ENCODE measurements around the gene AGBL1.
"Not testable (repeated sequence)": the region's sequence is repeated elsewhere in the genome, so short reads cannot be mapped to it uniquely, and the experiment has no call there.

Gene AGBL1

GRCh38 chr15:86840996-86841395 lies 761.3 kb downstream of the AGBL1 start:
- no peak for FAIRE-seq

- no peak for FAIRE-seq
Measured at GRCh38 chr15:86842199-86842598, 762.5 kb downstream of the AGBL1 start.

GRCh38 chr15:86846036-86846435 lies 766.4 kb downstream of the AGBL1 start:
- no peak for FAIRE-seq

GRCh38 chr15:86849136-86849535 lies 769.5 kb downstream of the AGBL1 start:
- FAIRE-seq: no peak

DNA sequence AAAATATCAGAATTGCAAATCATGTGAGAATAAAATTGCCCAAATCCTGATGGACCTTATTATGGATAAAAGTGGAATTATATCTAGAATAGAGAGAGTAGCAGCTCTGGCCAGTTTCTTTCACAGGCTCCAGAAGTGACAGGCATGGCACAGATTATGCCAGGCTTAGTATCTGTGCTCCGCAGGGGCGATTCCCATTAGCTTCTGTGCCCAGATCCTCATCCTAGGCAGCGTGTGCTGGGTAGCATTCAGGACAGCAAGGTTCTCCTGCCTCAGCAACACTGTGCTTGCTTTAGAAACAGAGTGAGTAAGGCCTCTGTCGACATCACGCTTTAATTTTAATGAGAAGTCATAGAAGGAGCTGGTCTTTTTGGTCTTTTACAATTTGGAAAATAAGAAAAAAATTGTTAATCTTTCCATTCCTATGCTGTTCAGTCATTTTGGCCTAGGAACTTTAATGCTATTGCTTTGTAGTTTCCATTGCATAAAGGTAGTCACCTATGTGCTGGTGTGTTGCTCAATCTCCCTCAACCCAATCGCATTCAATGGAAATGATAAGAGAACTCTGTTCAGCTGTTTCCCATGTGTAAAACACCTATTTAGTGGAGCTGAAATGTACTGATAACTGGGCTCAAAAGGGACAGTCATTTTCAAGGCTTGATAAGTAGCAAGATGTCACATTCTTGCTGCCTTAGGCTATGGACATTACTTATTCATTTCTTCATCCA lies 770.1 kb downstream of the AGBL1 start:
- FAIRE-seq: no peak

GRCh38 chr15:86850939-86851338 lies 771.3 kb downstream of the AGBL1 start:
- FAIRE-seq: no peak

GRCh38 chr15:86852741-86853140 lies 773.1 kb downstream of the AGBL1 start:
- FAIRE-seq: no peak

- FAIRE-seq: no peak
Measured at GRCh38 chr15:86854176-86854575, 774.5 kb downstream of the AGBL1 start.

GRCh38 chr15:86855307-86856291 lies 775.9 kb downstream of the AGBL1 start:
- FAIRE-seq: no peak

GRCh38 chr15:86857701-86858100 lies 778.0 kb downstream of the AGBL1 start:
- no peak for FAIRE-seq

DNA sequence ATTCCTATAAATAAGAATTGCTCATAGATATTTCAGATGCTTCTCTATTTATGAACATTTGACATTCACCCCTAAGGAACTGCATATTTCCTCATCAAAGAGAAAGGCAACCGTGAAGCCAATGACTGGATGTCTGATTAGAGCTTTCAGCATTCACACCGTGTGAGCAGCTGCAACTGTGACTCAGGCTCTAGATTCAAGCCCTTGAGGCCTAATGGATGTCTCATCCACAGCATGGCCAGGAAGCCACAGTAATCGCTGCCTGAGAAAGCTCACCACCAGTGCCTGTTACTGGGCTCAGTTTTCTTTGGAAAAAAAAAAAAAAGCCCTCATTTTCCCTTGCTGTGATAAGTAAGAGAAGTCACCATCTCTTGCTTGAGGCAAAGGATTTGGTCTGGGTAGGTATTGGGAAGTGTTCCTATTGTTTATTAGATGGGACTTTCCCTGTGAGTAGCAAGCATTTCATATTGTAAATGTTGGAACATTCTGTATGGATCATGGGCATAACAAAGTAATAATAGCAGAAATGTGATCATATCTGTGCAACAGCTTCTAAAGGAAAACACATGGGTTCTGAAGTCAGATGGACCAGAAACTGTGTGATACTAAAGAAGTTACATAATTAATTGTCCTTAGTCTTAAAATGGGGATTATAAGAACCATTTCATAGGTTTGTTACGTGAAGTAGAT lies 783.7 kb downstream of the AGBL1 start:
- FAIRE-seq: no peak

DNA sequence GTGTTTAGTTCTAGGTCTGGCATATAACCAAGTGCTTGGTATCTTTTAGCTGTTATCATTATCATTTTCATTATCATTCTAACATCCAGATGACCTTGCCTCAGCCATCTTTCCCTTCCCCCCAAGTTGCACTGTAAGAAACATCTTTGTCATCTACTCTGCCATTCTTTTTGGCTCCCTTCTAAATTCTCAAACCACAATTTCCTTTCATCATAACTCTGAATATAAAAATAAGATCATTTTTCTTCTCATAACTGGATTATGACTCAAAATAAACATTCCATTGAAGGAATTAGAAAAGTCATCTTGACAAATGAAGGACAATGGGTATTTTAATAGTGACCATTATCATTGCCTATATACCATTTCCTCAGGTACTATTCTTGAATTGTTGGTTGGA lies 786.2 kb downstream of the AGBL1 start:
- FAIRE-seq: no peak

DNA sequence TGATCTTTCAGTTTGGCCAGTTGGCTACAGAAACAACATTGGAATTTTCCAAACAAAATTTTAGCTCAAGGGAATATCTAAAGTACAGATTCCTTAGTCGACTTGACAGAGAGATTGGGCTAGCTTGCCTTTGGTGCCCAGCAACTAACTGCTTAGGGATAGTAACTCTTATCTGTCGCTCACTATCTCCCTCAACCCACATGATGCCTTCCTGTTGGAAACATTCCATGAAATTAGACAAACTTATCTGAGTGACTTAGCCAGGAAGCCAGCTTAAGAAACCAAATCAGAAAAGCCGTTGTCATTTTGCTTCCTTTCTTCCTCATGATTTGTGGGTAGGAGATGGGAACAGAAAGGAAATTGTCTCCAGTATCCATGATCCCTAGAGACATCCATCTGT lies 791.2 kb downstream of the AGBL1 start:
- FAIRE-seq: no peak

DNA sequence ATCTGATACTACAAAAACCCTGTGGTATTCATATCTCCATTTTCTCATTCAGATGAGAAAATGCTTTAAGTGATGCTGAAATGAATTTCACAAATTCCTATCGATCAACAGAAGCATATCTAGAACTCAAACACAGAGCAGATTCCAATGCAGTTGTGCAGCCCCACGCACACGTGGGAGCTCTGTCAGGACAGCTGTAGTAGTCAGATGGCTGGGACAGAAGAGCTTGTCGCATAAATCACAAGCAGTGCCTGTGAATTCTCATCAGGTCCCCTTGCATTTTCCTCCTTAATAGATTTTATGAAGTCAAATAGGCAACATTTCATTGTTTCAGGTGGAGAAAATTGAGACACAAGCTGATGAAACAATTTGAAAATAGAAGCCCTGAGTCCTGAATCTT lies 792.3 kb downstream of the AGBL1 start:
- FAIRE-seq: no peak

- FAIRE-seq: no peak
Measured at GRCh38 chr15:86872782-86873181, 793.1 kb downstream of the AGBL1 start.

- no peak for FAIRE-seq
Measured at GRCh38 chr15:86875067-86875466, 795.4 kb downstream of the AGBL1 start.

DNA sequence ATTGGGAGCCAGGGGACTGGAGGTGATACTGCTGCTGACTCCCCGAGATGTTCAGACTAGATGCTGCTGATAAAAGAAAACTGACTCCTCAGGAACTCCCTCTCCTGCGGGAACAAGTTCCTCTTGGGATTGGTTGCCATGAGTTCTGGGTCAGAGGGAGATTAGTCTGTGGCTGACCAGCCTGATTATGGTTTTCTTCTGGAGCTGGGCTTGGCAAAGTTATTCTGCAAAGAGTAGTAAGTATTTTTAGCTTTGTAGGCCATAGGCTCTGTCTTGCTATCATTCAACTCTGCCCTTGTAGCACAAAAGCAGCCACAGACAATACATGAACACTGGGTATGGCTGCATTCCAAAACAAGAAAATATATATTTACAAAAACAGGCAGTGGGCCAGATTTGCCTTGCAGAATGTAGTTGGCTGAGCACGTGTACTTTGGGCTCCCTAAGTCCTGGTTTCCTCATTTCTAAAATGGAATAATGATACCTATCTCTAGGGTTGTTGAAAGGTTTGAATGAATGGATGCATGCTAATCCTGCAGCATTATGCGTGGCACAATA lies 796.8 kb downstream of the AGBL1 start:
- FAIRE-seq: no peak

DNA sequence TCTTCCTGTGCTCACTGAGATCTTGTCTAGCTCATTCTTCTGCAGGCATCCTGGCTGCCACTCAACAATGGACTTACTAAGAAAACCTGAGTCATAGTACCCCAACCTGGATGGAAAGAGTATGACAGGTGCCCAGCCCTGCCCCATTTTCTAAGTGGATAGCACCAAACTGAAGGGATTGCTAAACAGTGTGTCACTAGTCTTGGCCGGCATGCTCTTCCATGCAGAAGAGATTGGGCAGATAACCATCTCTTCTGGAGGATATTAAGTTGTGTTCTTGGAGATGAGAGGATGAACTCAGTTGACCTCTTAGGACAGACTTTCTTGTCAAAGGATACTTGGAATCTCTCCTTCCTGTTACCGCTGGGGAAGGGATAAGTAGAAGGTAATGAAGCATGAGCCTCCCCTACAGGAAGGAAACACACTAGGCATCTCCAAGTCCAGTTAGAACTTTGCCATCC lies 797.5 kb downstream of the AGBL1 start:
- FAIRE-seq: no peak

DNA sequence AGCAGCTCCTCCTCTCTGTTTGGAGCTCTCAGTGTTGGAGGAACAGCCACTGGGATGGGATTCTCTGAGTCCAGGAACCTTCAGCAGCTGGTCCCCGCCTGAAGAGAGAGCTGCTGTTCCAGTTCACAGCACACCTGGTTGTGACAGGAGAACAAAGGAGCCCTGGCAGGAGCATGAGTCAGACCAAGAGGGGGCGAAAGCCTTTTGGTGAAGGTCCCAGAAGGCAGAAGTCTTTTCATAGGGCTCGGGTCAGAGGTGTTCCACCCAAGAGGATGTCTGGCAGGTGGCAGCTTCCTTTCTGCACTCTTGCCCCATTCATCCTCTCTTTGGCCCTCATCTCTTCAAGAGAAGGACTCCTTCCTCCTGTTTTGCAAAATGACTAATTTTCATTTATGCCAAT lies 799.2 kb downstream of the AGBL1 start:
- not testable (repeated sequence) for FAIRE-seq

DNA sequence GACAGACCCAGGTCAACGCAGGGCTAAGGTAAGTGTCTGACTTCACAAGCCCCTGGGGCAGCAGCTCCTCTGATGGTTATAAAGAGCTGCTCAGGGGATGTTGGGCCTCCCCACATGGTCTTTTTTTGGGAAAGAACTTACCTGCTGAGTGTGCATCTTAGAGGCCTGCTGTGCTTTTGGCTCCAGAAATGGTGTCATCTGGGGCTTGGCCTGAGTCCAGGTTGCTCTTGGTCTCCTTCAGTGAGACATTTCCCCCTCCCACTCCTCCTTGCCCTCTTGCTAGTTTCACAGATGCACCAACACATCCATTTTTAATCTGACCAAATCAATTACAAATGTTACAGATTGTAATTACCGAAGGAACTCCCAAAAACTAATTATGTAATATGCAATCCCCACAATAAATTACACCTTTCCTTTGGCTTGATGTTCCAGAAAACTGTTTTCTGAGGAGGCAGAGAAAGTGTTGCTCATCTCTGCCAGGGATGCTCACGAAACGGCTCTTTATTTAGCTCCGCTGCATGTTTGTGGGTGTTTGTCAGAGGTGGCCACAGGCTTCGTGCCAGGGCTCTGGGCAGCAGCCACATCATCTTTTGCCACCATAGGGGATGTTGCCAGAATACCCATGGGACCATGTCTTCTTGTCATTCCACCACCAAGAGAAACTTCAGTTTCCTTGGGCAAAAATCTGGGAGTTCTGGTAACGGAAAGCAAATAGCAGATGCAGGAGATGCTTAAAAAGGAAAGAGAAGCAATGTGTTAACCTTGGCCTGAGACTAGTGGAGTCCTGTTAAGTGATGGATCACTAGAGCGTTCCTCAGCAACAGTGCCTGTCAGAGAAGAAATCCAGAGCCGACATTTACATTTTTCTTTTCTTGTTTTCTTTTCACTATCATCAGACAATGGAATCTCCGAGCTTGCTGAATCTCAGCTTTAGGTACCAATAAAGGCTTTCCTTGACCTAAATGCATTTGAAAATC lies 799.9 kb downstream of the AGBL1 start:
- FAIRE-seq: no peak

DNA sequence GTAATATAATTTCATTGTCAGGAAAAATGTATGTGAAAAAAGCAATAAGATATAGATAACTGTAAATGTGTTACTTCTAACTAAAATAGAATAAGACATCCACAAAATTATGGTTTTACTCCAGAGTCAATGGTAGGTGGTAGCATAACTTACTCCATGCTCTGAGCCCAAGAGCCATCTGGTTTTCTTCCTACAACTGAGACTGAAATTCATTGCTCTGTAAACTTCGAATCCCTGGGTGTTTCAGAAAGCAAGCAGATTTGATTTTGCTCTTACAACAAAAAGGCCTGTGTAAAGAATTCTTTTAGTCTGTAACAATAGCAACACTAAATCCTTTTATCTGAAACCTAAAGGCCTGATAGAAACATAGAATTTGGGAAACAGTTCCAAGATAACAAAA lies 805.9 kb downstream of the AGBL1 start:
- no peak for FAIRE-seq
